ENCODE results near the gene POLN.
A peak's percentile ranks its signal among the peaks of the same experiment; 100 is the strongest.
"Not testable (repeated sequence)": the region's sequence is repeated elsewhere in the genome, so short reads cannot be mapped to it uniquely, and the experiment has no call there.

POLN gene

GRCh38 chr4:2222838-2223237, 19.1 kb downstream of the POLN start:
- H3K36me3 ChIP-seq: 0 out of 2 replicates have a peak, but pooled peaks cover 3% of the 10 kb centered on the region
- no peaks in the 10 kb centered on the region for H3K27me3 ChIP-seq (ENCODE audit: insufficient read depth, low read depth, severe bottlenecking)
- H3K27ac ChIP-seq: no peak overlapping the region
- no peak for TF ChIP-seq CTCF (IDR thresholded peaks at IDR 0.05; ENCODE audit: low read depth, low read length)
- no peaks in the 10 kb centered on the region for H3K9me3 ChIP-seq (ENCODE audit: severe bottlenecking)
- no peak for DNase-seq
- H3K4me3 ChIP-seq (ENCODE audit: low read depth, low read length): no peak overlapping the region

- not testable (repeated sequence) for DNase-seq; H3K36me3 ChIP-seq; H3K27me3 ChIP-seq (ENCODE audit: insufficient read depth, low read depth, severe bottlenecking); H3K9me3 ChIP-seq (ENCODE audit: severe bottlenecking); H3K4me3 ChIP-seq (ENCODE audit: low read depth, low read length); H3K27ac ChIP-seq
Observed at GRCh38 chr4:2221378-2221777, 20.5 kb downstream of the POLN start.

GRCh38 chr4:2220016-2220630, 21.8 kb downstream of the POLN start:
- 0 out of 2 replicates have a peak, but pooled peaks cover 3% of the 10 kb centered on the region for H3K36me3 ChIP-seq
- TF ChIP-seq CTCF (IDR thresholded peaks at IDR 0.05; ENCODE audit: low read depth, low read length): peak; percentile 98
- no peak overlapping the region for H3K27ac ChIP-seq
- no peak overlapping the region for H3K4me3 ChIP-seq (ENCODE audit: low read depth, low read length)
- H3K27me3 ChIP-seq (ENCODE audit: insufficient read depth, low read depth, severe bottlenecking): no peaks in the 10 kb centered on the region
- no peaks in the 10 kb centered on the region for H3K9me3 ChIP-seq (ENCODE audit: severe bottlenecking)
- peak; percentile 79 for DNase-seq

DNA sequence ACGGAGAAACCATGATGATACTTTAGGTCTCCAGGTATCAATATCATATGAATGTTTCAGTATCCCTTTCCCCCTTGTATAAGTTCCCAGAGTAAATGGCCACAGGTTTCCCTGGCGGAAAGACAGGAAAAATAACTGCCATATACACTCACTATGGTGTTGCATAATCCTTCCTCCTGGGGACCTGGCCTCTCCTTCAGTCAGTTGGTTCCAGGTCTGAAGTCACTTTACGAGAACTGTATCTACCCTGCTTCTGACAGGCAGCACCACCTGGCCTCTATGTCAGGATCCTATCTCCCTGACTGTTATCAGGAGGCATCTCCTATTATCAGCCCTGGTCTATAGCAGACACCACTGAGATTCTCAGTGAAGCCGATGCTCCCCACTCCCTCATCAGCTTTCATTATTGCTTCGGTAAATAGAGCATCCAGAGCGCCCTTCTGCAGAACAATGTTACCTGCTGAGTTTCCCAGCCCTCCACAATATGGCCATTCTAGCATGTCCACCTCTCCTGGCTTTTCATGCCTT, 22.6 kb downstream of the POLN start:
- no peak for TF ChIP-seq CTCF (IDR thresholded peaks at IDR 0.05; ENCODE audit: low read depth, low read length)
- H3K4me3 ChIP-seq (ENCODE audit: low read depth, low read length): no peak overlapping the region
- no peaks in the 10 kb centered on the region for H3K9me3 ChIP-seq (ENCODE audit: severe bottlenecking)
- no peak for DNase-seq
- no peaks in the 10 kb centered on the region for H3K27me3 ChIP-seq (ENCODE audit: insufficient read depth, low read depth, severe bottlenecking)
- no peak overlapping the region for H3K27ac ChIP-seq
- H3K36me3 ChIP-seq: 0 out of 2 replicates have a peak, but pooled peaks cover 3% of the 10 kb centered on the region

GRCh38 chr4:2218436-2218835, 23.5 kb downstream of the POLN start:
- no peaks in the 10 kb centered on the region for H3K9me3 ChIP-seq (ENCODE audit: severe bottlenecking)
- no peaks in the 10 kb centered on the region for H3K27me3 ChIP-seq (ENCODE audit: insufficient read depth, low read depth, severe bottlenecking)
- TF ChIP-seq CTCF (IDR thresholded peaks at IDR 0.05; ENCODE audit: low read depth, low read length): no peak
- H3K4me3 ChIP-seq (ENCODE audit: low read depth, low read length): no peak overlapping the region
- 0 out of 2 replicates have a peak, but pooled peaks cover 3% of the 10 kb centered on the region for H3K36me3 ChIP-seq
- DNase-seq: no peak
- H3K27ac ChIP-seq: no peak overlapping the region

- H3K36me3 ChIP-seq: no peaks in the 10 kb centered on the region
- no peak overlapping the region for H3K27ac ChIP-seq
- no peak for DNase-seq
- no peaks in the 10 kb centered on the region for H3K9me3 ChIP-seq (ENCODE audit: severe bottlenecking)
- no peak for TF ChIP-seq CTCF (IDR thresholded peaks at IDR 0.05; ENCODE audit: low read depth, low read length)
- no peak overlapping the region for H3K4me3 ChIP-seq (ENCODE audit: low read depth, low read length)
- H3K27me3 ChIP-seq (ENCODE audit: insufficient read depth, low read depth, severe bottlenecking): no peaks in the 10 kb centered on the region
Observed at GRCh38 chr4:2217726-2218125, 24.2 kb downstream of the POLN start.
